ENCODE measurements around the gene ZFYVE1. TPM values are rescaled to one million over a fixed set of nuclear protein-coding genes. Genes with fewer than 3 reads are reported as not detected.

The ZFYVE1 gene
- polyA plus RNA-seq, 1 of the 3 experiments (the other 2 are of a cell fraction) = 18.6 TPM

- Histone ChIP-seq H4K20me1 (ENCODE audit: insufficient read depth) (no peaks in the 10 kb centered on the region), H3F3A (replicated peaks; ENCODE audit: insufficient read depth) (no peaks in the 10 kb centered on the region), H3K27me3 (ENCODE audit: insufficient read depth) (no peaks in the 10 kb centered on the region), H3K27ac (ENCODE audit: low read depth in 2 of 2, low read length in 1 of 2) (no peak overlapping the region), H3K9ac (no peak overlapping the region), H3K4me3 (ENCODE audit: low read depth in 2 of 2, low read length in 1 of 2) (no peak overlapping the region), H3K4me1 (ENCODE audit: control insufficient read depth in 1 of 2, insufficient read depth in 2 of 2, low read depth in 1 of 2, low read length in 1 of 2) (no peaks in the 10 kb centered on the region), H3K9me2 (no peaks in the 10 kb centered on the region), H3K36me3 (replicated peaks in 1 of 2; ENCODE audit: control insufficient read depth in 1 of 2, insufficient read depth in 2 of 2, low read length in 1 of 2) (peaks cover 6 to 21% of the 10 kb centered on the region in 2 experiments), H3K9me3 (no peaks in the 10 kb centered on the region), H3K4me2 (no peak overlapping the region), H3K79me2 (ENCODE audit: insufficient read depth) (no peaks in the 10 kb centered on the region), H2AFZ (ENCODE audit: low read depth) (no peak overlapping the region)
- TF ChIP-seq PBX3 (IDR thresholded peaks at IDR 0.05) = no peak
- TF ChIP-seq RAD21 (IDR thresholded peaks at IDR 0.05; ENCODE audit: low read length) = peak; percentile 27
- CTCF ChIA-PET = interaction anchor here (2.2 to 7.8 kb wide), 2 partner anchors 427 to 430 kb away, joined by 12 to 51 read pairs; no protein-coding TSS in a partner anchor
- POLR2A ChIA-PET = no interaction called here
- DNase-seq = no peak
- WGBS (ENCODE audit: low lambda C conversion rate) = 98% methylated on average over 12 of the region's 14 CpGs
Observed at GRCh38 chr14:72942934-72943333, 84.0 kb downstream of the ZFYVE1 start.

GRCh38 chr14:72941286-72941985 lies 85.5 kb downstream of the ZFYVE1 start:
- WGBS (ENCODE audit: low lambda C conversion rate) = 80% methylated on average over 12 of the region's 12 CpGs
- TF ChIP-seq MAX (IDR thresholded peaks at IDR 0.05; ENCODE audit: low read depth) (no peak), CHD2 (IDR thresholded peaks at IDR 0.05; ENCODE audit: low read length, partially characterized antibody) (no peak), TEAD4 (IDR thresholded peaks at IDR 0.05; ENCODE audit: borderline replicate concordance, insufficient read depth) (no peak), JUND (IDR thresholded peaks at IDR 0.05) (no peak), GABPA (IDR thresholded peaks at IDR 0.05; ENCODE audit: low read depth) (no peak), FOXM1 (IDR thresholded peaks at IDR 0.05; ENCODE audit: low read depth) (no peak), POLR2AphosphoS5 (IDR thresholded peaks at IDR 0.05; ENCODE audit: low read depth, low read length) (no peak), EP300 (IDR thresholded peaks at IDR 0.05; ENCODE audit: borderline replicate concordance in 1 of 2, low read depth in 1 of 2, low read length in 1 of 2) (no peak), GATA2 (CRISPR knock-in tag; IDR thresholded peaks at IDR 0.05) (no peak), TAF1 (IDR thresholded peaks at IDR 0.05; ENCODE audit: borderline replicate concordance, low read depth, low read length) (no peak), USF1 (IDR thresholded peaks at IDR 0.05; ENCODE audit: borderline replicate concordance, low read depth) (no peak)
- H3K9ac ChIP-seq = no peak overlapping the region
- no peaks in the 10 kb centered on the region for H3K27me3 ChIP-seq (ENCODE audit: insufficient read depth)
- H3K27ac ChIP-seq (ENCODE audit: low read depth in 2 of 2, low read length in 1 of 2) = no peak overlapping the region
- no peaks in the 10 kb centered on the region for H3K9me3 ChIP-seq
- H4K20me1 ChIP-seq (ENCODE audit: insufficient read depth) = no peaks in the 10 kb centered on the region
- no peak overlapping the region for H3K4me2 ChIP-seq
- DNase-seq = no peak
- ChIA-PET POLR2A (no interaction called here), CTCF (interaction anchor here (2.2 to 7.8 kb wide), 2 partner anchors 425 to 428 kb away, joined by 12 to 51 read pairs; no protein-coding TSS in a partner anchor)
- H2AFZ ChIP-seq (ENCODE audit: low read depth) = no peak overlapping the region
- peaks cover 6 to 21% of the 10 kb centered on the region in 2 experiments for H3K36me3 ChIP-seq (replicated peaks in 1 of 2; ENCODE audit: control insufficient read depth in 1 of 2, insufficient read depth in 2 of 2, low read length in 1 of 2)
- H3K4me1 ChIP-seq (ENCODE audit: control insufficient read depth in 1 of 2, insufficient read depth in 2 of 2, low read depth in 1 of 2, low read length in 1 of 2) = no peaks in the 10 kb centered on the region
- H3F3A ChIP-seq (replicated peaks; ENCODE audit: insufficient read depth) = no peaks in the 10 kb centered on the region
- H3K79me2 ChIP-seq (ENCODE audit: insufficient read depth) = no peaks in the 10 kb centered on the region
- H3K9me2 ChIP-seq = no peaks in the 10 kb centered on the region
- no peak overlapping the region for H3K4me3 ChIP-seq (ENCODE audit: low read depth in 2 of 2, low read length in 1 of 2)

Data from SK-N-SH (cell line).